ENCODE data around the gene ANKRD10.

Gene ANKRD10

DNA sequence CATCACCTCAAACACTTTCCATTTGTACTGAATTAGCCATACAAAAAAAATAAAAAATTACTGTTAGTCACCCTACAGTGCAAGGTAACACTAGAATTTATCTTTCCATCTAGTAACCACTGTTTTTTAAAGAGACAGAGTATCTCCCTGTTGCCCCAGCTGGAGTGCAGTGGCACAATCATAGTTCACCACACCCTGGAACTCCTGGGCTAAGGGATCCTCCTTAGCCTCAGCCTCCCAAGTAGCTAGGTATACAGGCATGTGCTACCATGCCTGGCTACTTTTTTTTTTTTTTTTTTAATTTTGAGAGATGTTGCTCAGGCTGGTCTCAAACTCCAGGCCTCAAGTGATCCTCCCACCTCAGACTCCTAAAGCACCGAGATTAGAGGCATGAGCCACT, 17.9 kb downstream of the ANKRD10 start:
- H3F3A ChIP-seq (ENCODE audit: insufficient read depth) = no peaks in the 10 kb centered on the region
- no peak overlapping the region for H3K27ac ChIP-seq (ENCODE audit: low read depth, low read length)
- TF ChIP-seq CTCF (IDR thresholded peaks at IDR 0.05; ENCODE audit: insufficient read depth, low read length, poor library complexity, severe bottlenecking) (no peak), EZH2phosphoT487 (conservative IDR thresholded peaks at IDR 0.05; ENCODE audit: low read length) (no peak)
- no peaks in the 10 kb centered on the region for H3K9me2 ChIP-seq (replicated peaks; ENCODE audit: insufficient read depth, low read length)
- no peaks in the 10 kb centered on the region for H3K9me3 ChIP-seq (ENCODE audit: insufficient read depth, low read length)
- H3K4me2 ChIP-seq (ENCODE audit: low read depth, low read length, poor library complexity, severe bottlenecking) = no peak overlapping the region
- H3K36me3 ChIP-seq (ENCODE audit: low read length) = peaks cover 26% of the 10 kb centered on the region
- H3K4me3 ChIP-seq (ENCODE audit: insufficient read depth, low read length, poor library complexity, severe bottlenecking) = no peak overlapping the region
- no peaks in the 10 kb centered on the region for H3K79me2 ChIP-seq (ENCODE audit: insufficient read depth, low read length)
- no peak overlapping the region for H3K9ac ChIP-seq (ENCODE audit: low read length)
- no peaks in the 10 kb centered on the region for H3K27me3 ChIP-seq (ENCODE audit: low read length)
- peaks cover 5% of the 10 kb centered on the region; the same call in 1 of the 2 replicates for H4K20me1 ChIP-seq (ENCODE audit: low read depth, low read length)
- H2AFZ ChIP-seq (ENCODE audit: low read depth, low read length, severe bottlenecking) = no peak overlapping the region

DNA sequence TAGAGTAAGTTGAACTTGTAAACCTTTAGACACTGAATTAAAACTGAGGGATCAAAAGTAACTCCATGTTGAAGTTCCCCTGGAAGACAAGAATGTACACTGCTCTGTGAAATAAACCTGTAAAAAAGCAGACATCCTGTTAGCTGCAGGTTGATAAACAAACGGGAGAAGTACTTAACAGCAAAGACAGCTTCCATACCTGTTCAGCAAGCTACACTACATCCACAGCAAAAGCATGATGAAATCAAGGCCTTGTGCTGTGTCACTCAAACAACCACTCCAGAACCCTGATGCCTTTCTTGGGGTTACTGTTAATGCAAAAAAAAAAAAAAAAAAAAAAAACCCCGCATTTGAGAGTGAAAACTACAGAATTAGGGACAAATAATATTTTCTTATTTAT, 20.8 kb downstream of the ANKRD10 start:
- H3K79me2 ChIP-seq (ENCODE audit: insufficient read depth, low read length) = no peaks in the 10 kb centered on the region
- H4K20me1 ChIP-seq (ENCODE audit: low read depth, low read length) = no peaks in the 10 kb centered on the region; the same call in 1 of the 2 replicates
- peaks cover 14% of the 10 kb centered on the region for H3K36me3 ChIP-seq (ENCODE audit: low read length)

GRCh38 chr13:110893571-110893970, 21.3 kb downstream of the ANKRD10 start:
- H3K4me2 ChIP-seq (ENCODE audit: low read depth, low read length, poor library complexity, severe bottlenecking) = no peak overlapping the region
- no peak overlapping the region for H3K4me3 ChIP-seq (ENCODE audit: insufficient read depth, low read length, poor library complexity, severe bottlenecking)
- no peak overlapping the region for H2AFZ ChIP-seq (ENCODE audit: low read depth, low read length, severe bottlenecking)
- no peak overlapping the region for H3K9ac ChIP-seq (ENCODE audit: low read length)
- no peaks in the 10 kb centered on the region for H3K79me2 ChIP-seq (ENCODE audit: insufficient read depth, low read length)
- no peaks in the 10 kb centered on the region for H3K9me2 ChIP-seq (replicated peaks; ENCODE audit: insufficient read depth, low read length)
- no peaks in the 10 kb centered on the region for H3K27me3 ChIP-seq (ENCODE audit: low read length)
- TF ChIP-seq EZH2phosphoT487 (conservative IDR thresholded peaks at IDR 0.05; ENCODE audit: low read length) (no peak), CTCF (IDR thresholded peaks at IDR 0.05; ENCODE audit: insufficient read depth, low read length, poor library complexity, severe bottlenecking) (no peak)
- no peak overlapping the region for H3K27ac ChIP-seq (ENCODE audit: low read depth, low read length)
- peaks cover 12% of the 10 kb centered on the region for H3K36me3 ChIP-seq (ENCODE audit: low read length)
- H3F3A ChIP-seq (ENCODE audit: insufficient read depth) = no peaks in the 10 kb centered on the region
- H3K9me3 ChIP-seq (ENCODE audit: insufficient read depth, low read length) = no peaks in the 10 kb centered on the region
- no peaks in the 10 kb centered on the region; the same call in 1 of the 2 replicates for H4K20me1 ChIP-seq (ENCODE audit: low read depth, low read length)

More for the DNA sequence above, 20.8 kb downstream of the ANKRD10 start:
- H3F3A ChIP-seq (ENCODE audit: insufficient read depth) = no peaks in the 10 kb centered on the region
- no peaks in the 10 kb centered on the region for H3K27me3 ChIP-seq (ENCODE audit: low read length)
- H2AFZ ChIP-seq (ENCODE audit: low read depth, low read length, severe bottlenecking) = no peak overlapping the region
- H3K4me2 ChIP-seq (ENCODE audit: low read depth, low read length, poor library complexity, severe bottlenecking) = no peak overlapping the region
- H3K27ac ChIP-seq (ENCODE audit: low read depth, low read length) = no peak overlapping the region
- H3K4me3 ChIP-seq (ENCODE audit: insufficient read depth, low read length, poor library complexity, severe bottlenecking) = no peak overlapping the region
- no peaks in the 10 kb centered on the region for H3K9me3 ChIP-seq (ENCODE audit: insufficient read depth, low read length)
- TF ChIP-seq CTCF (IDR thresholded peaks at IDR 0.05; ENCODE audit: insufficient read depth, low read length, poor library complexity, severe bottlenecking) = no peak
- no peak for TF ChIP-seq EZH2phosphoT487 (conservative IDR thresholded peaks at IDR 0.05; ENCODE audit: low read length)
- H3K9ac ChIP-seq (ENCODE audit: low read length) = no peak overlapping the region
- no peaks in the 10 kb centered on the region for H3K9me2 ChIP-seq (replicated peaks; ENCODE audit: insufficient read depth, low read length)
